ENCODE data around the gene NBPF1. TPM values are rescaled to one million over a fixed set of nuclear protein-coding genes. Genes with fewer than 3 reads are reported as not detected.
A peak's percentile ranks its signal among the peaks of the same experiment; 100 is the strongest.
"Not testable (repeated sequence)": the region's sequence is repeated elsewhere in the genome, so short reads cannot be mapped to it uniquely, and the experiment has no call there.

The NBPF1 gene
- total RNA-seq, 1 donor from 2014 or later: 38.7 TPM

GRCh38 chr1:16514107-16515055, 99.0 kb downstream of the NBPF1 start, which contains the start of gene RNU1-1:
RNU1-1 (minus strand) TSS chr1:16514285.
- not testable (repeated sequence) for FAIRE-seq; H3K27me3 ChIP-seq (ENCODE audit: control insufficient read depth, insufficient read depth, low read length); H3K36me3 ChIP-seq (ENCODE audit: control insufficient read depth, insufficient read depth, low read length)
- DNase-seq (ENCODE audit: low read depth): peak; percentile 69
- peak within 1 kb of the TSS; percentile 30 for H3K4me3 ChIP-seq (ENCODE audit: low read depth, low read length)

DNA sequence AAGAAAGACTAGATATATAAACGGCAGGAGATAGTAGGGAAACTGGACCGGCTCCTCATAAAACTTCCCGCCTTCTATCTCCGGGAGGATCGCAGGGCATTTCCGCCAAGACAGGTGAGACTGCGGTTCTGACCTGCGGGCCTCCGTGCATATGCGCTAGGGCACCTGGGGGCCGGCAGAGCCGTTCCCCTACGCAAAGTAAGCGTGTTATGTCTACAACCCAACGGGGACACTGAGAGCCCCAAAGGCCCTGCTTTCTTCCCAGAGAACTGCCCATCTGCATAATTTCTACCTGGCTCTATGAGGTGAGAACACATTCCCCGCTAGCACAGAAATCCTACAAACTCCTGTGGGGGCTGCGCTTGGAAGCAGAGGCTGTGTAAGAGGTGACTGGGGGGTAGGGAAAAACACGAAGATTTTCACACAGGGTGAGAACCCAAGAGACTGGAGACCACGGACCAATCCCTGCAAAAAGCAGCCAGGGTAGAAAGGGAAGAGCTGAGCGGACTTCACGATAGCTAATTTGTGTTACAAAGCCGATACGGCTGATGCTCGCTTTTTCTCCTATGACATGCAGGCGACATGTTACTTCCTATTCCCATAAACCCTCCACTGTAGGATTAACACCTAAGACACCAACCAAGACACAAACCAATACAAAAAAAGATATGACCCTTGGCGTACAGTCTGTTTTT, 99.8 kb downstream of the NBPF1 start:
- H3K27me3 ChIP-seq (ENCODE audit: control insufficient read depth, insufficient read depth, low read length); H3K36me3 ChIP-seq (ENCODE audit: control insufficient read depth, insufficient read depth, low read length); H3K4me3 ChIP-seq (ENCODE audit: low read depth, low read length); FAIRE-seq: not testable (repeated sequence)
- peak; percentile 97 for DNase-seq (ENCODE audit: low read depth)

DNA sequence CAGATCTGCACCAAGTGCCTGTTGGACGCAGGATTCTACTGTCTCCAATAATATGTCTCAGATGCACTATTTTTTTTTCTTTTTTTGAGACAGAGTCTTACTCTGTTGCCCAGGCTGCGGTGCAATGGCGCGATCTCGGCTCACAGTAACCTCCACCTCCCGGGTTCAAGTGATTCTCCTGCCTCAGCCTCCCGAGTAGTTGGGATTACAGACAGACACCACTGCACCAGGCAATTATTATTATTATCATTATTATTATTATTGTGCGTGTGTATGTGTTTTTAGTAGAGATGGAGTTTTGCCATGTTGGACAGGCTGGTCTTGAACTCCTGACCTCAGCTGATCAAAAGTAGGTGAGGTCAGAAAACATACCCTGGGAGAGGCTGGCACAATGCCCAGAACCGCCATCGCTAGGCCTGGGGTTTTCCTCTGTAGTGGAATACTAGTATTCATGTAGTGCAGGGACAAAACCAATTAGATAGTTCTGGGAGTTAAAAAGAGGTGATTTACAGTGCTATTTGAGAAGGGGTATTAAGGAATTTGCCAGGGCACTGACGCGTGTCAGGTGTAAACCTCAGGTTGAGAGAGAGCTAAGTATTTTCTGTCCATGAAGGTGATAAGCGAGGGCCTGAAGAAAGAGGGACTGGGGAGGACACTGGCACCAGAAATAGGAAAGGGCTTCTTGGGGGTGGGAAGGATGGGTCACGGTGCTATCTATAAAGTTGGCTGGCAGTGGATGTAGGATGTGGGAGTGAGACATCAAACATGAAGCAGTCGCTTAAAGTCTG, 100.5 kb downstream of the NBPF1 start:
- not testable (repeated sequence) for DNase-seq (ENCODE audit: low read depth); H3K4me3 ChIP-seq (ENCODE audit: low read depth, low read length); H3K27me3 ChIP-seq (ENCODE audit: control insufficient read depth, insufficient read depth, low read length); FAIRE-seq; H3K36me3 ChIP-seq (ENCODE audit: control insufficient read depth, insufficient read depth, low read length)

Other genes with a start within 250 kb of the NBPF1 start
- gene SZRD1, start 246.3 kb downstream of the NBPF1 start, total RNA-seq: 10.8 and 18.1 TPM in 2 replicates
- not detected in 2 replicates for gene SPATA21, start 176.1 kb downstream of the NBPF1 start, total RNA-seq
- 84.1 and 87.7 TPM in 2 replicates for gene NECAP2, start 172.8 kb downstream of the NBPF1 start, total RNA-seq
- gene RNU1-1, start 99.3 kb downstream of the NBPF1 start, total RNA-seq: 2,323 and 5,262 TPM in 2 replicates
- gene RNU1-3, start 53.4 kb upstream of the NBPF1 start, total RNA-seq: 2,323 and 5,262 TPM in 2 replicates
- gene RNU1-4, start 127.0 kb upstream of the NBPF1 start, total RNA-seq: 2,323 and 5,262 TPM in 2 replicates

Data from bronchial epithelial cell (primary cell).